DOHH2 (cell line): ENCODE measurements around the gene CALHM2.

Source experiments
- H3F3A ChIP-seq: fragments of 200-600 bp; sonication (generic), shearing (Covaris generic); 2 replicates; pipeline ENCODE4 v1.6.0; 2016; ENCODE audit warnings: antibody characterized with exemption, mild to moderate bottlenecking; ENCODE audit not compliant: control insufficient read depth, insufficient read depth
- H3K27ac ChIP-seq: fragments of 200-600 bp; sonication (generic); 2 replicates; pipeline ENCODE4 v1.5.1; 2014; ENCODE audit warnings: low read depth, mild to moderate bottlenecking, low read length, moderate library complexity
- H3K27me3 ChIP-seq: fragments of 200-600 bp; sonication (generic); 2 replicates; pipeline ENCODE4 v1.6.1; 2014; ENCODE audit warnings: mild to moderate bottlenecking, low read length, mixed read lengths; ENCODE audit not compliant: control insufficient read depth
- H3K36me3 ChIP-seq: fragments of 200-600 bp; sonication (generic); 2 replicates; pipeline ENCODE4 v1.6.1; 2014; ENCODE audit warnings: mild to moderate bottlenecking, low read length, moderate library complexity, mixed read lengths; ENCODE audit not compliant: control insufficient read depth
- H3K4me1 ChIP-seq: fragments of 200-600 bp; sonication (generic); 2 replicates; pipeline ENCODE4 v1.6.1; 2014; ENCODE audit warnings: mild to moderate bottlenecking, low read length, mixed read lengths; ENCODE audit not compliant: control insufficient read depth
- H3K4me2 ChIP-seq: fragments of 200-600 bp; sonication (generic); 2 replicates; pipeline ENCODE4 v1.6.0; 2014; ENCODE audit warnings: mild to moderate bottlenecking, low read length, moderate library complexity
- H3K4me3 ChIP-seq: fragments of 200-600 bp; sonication (generic); 2 replicates; pipeline ENCODE4 v1.5.1; 2014; ENCODE audit warnings: mild to moderate bottlenecking, low read length, mixed read lengths
- H3K79me2 ChIP-seq: fragments of 200-600 bp; sonication (generic); 2 replicates; pipeline ENCODE4 v1.6.1; 2014; ENCODE audit warnings: mild to moderate bottlenecking, low read length, mixed read lengths; ENCODE audit not compliant: control insufficient read depth
- H3K9me2 ChIP-seq: fragments of 200-600 bp; sonication (generic); replicated peaks from 2 replicates; pipeline ENCODE4 v1.6.1; 2014; ENCODE audit warnings: mild to moderate bottlenecking, low read length, mixed read lengths; ENCODE audit not compliant: control insufficient read depth
- H3K9me3 ChIP-seq: fragments of 200-600 bp; sonication (generic); 2 replicates; pipeline ENCODE4 v1.6.1; 2014; ENCODE audit warnings: antibody characterized with exemption, low read length, mixed read lengths; ENCODE audit not compliant: control insufficient read depth, insufficient read depth
- H4K20me1 ChIP-seq: fragments of 200-600 bp; sonication (generic); 2 replicates; pipeline ENCODE4 v1.6.0; 2014; ENCODE audit warnings: low read depth, mild to moderate bottlenecking, antibody characterized with exemption, low read length, moderate library complexity; ENCODE audit not compliant: control insufficient read depth, insufficient read depth
- EZH2phosphoT487 ChIP-seq: fragments of 200-600 bp; sonication (generic); IDR thresholded peaks from 2 replicates; pipeline ENCODE4 v1.6.1; 2017; ENCODE audit warnings: borderline replicate concordance, mild to moderate bottlenecking, antibody characterized with exemption, low read length, moderate library complexity, mixed read lengths
- TF ChIP-seq, protein P1 (sequence below): fragments of 200-600 bp; sonication (generic); IDR thresholded peaks from one replicate; pipeline ENCODE4 v1.5.1; 2014; ENCODE audit warnings: antibody characterized with exemption, mild to moderate bottlenecking, low read depth, low read length; ENCODE audit not compliant: poor library complexity, severe bottlenecking

Gene CALHM2

GRCh38 chr10:103457176-103457712 lies 5.1 kb upstream of the CALHM2 start:
- no peaks in the 10 kb centered on the region for H4K20me1 ChIP-seq
- H3K4me1 ChIP-seq, result peaks cover 27% of the 10 kb centered on the region
- no peaks in the 10 kb centered on the region for H3K79me2 ChIP-seq
- no peaks in the 10 kb centered on the region for H3K36me3 ChIP-seq
- H3F3A ChIP-seq, result peaks cover 8% of the 10 kb centered on the region
- no peaks in the 10 kb centered on the region for H3K27me3 ChIP-seq
- TF ChIP-seq, protein P1, sequence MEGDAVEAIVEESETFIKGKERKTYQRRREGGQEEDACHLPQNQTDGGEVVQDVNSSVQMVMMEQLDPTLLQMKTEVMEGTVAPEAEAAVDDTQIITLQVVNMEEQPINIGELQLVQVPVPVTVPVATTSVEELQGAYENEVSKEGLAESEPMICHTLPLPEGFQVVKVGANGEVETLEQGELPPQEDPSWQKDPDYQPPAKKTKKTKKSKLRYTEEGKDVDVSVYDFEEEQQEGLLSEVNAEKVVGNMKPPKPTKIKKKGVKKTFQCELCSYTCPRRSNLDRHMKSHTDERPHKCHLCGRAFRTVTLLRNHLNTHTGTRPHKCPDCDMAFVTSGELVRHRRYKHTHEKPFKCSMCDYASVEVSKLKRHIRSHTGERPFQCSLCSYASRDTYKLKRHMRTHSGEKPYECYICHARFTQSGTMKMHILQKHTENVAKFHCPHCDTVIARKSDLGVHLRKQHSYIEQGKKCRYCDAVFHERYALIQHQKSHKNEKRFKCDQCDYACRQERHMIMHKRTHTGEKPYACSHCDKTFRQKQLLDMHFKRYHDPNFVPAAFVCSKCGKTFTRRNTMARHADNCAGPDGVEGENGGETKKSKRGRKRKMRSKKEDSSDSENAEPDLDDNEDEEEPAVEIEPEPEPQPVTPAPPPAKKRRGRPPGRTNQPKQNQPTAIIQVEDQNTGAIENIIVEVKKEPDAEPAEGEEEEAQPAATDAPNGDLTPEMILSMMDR, result no peak
- TF ChIP-seq EZH2phosphoT487, result no peak
- no peaks in the 10 kb centered on the region for H3K9me3 ChIP-seq
- H3K4me3 ChIP-seq, result no peak overlapping the region
- no peak overlapping the region for H3K27ac ChIP-seq
- no peaks in the 10 kb centered on the region for H3K9me2 ChIP-seq
- H3K4me2 ChIP-seq, result no peak overlapping the region

GRCh38 chr10:103456074-103456660 lies 4.0 kb upstream of the CALHM2 start:
- Histone ChIP-seq H3K27ac (no peak overlapping the region), H3K27me3 (no peaks in the 10 kb centered on the region), H3K4me3 (no peak overlapping the region), H3K79me2 (no peaks in the 10 kb centered on the region), H4K20me1 (no peaks in the 10 kb centered on the region), H3K4me2 (no peak overlapping the region), H3K4me1 (peaks cover 34% of the 10 kb centered on the region), H3K9me3 (no peaks in the 10 kb centered on the region), H3F3A (peaks cover 6% of the 10 kb centered on the region; the same call in 1 of the 2 replicates), H3K36me3 (peaks cover under 1% of the 10 kb centered on the region; the same call in 1 of the 2 replicates), H3K9me2 (no peaks in the 10 kb centered on the region)
- TF ChIP-seq EZH2phosphoT487, result no peak
- TF ChIP-seq, protein P1, result no peak

- H3K4me3 ChIP-seq, result no peak overlapping the region
- H4K20me1 ChIP-seq, result no peaks in the 10 kb centered on the region
- H3K36me3 ChIP-seq, result peaks cover 6% of the 10 kb centered on the region; the same call in 1 of the 2 replicates
- no peaks in the 10 kb centered on the region for H3K9me2 ChIP-seq
- H3K79me2 ChIP-seq, result no peaks in the 10 kb centered on the region
- H3F3A ChIP-seq, result peaks cover 6% of the 10 kb centered on the region; the same call in 1 of the 2 replicates
- no peaks in the 10 kb centered on the region for H3K27me3 ChIP-seq
- H3K4me2 ChIP-seq, result no peak overlapping the region
- no peaks in the 10 kb centered on the region for H3K9me3 ChIP-seq
- no peak for TF ChIP-seq EZH2phosphoT487
- TF ChIP-seq, protein P1, result no peak
- no peak overlapping the region for H3K27ac ChIP-seq
- H3K4me1 ChIP-seq, result peaks cover 30% of the 10 kb centered on the region
Observed at GRCh38 chr10:103455235-103455634, 3.1 kb upstream of the CALHM2 start.
